ENCODE data around the gene SCAI.

DNA sequence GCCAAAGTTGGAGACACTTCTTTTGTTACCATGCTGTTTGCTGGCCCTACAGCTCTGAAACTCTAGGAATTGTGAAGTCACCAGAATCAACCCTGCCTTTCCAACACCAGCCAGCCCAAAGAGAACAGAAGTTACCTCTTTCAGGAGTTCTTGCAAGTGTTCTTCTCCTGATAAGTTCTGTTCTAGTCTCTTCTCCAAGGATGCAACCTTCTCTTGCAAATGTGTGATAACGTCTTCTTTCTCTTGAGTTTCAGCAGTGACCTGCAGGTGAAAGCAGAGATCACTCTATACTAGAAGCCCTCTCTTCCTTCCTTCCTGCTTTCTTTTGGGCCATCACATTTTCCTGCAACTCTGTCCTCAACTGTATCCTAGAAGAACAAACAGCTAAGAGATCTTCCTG lies 231.6 kb downstream of the SCAI start:
- TF ChIP-seq RARB (CRISPR knock-in tag; IDR thresholded peaks at IDR 0.05), result no peak
- no peak for TF ChIP-seq ZNF8 (CRISPR knock-in tag; IDR thresholded peaks at IDR 0.05)
- TF ChIP-seq CSDC2 (CRISPR knock-in tag; IDR thresholded peaks at IDR 0.05), result no peak
- TF ChIP-seq, protein P1, sequence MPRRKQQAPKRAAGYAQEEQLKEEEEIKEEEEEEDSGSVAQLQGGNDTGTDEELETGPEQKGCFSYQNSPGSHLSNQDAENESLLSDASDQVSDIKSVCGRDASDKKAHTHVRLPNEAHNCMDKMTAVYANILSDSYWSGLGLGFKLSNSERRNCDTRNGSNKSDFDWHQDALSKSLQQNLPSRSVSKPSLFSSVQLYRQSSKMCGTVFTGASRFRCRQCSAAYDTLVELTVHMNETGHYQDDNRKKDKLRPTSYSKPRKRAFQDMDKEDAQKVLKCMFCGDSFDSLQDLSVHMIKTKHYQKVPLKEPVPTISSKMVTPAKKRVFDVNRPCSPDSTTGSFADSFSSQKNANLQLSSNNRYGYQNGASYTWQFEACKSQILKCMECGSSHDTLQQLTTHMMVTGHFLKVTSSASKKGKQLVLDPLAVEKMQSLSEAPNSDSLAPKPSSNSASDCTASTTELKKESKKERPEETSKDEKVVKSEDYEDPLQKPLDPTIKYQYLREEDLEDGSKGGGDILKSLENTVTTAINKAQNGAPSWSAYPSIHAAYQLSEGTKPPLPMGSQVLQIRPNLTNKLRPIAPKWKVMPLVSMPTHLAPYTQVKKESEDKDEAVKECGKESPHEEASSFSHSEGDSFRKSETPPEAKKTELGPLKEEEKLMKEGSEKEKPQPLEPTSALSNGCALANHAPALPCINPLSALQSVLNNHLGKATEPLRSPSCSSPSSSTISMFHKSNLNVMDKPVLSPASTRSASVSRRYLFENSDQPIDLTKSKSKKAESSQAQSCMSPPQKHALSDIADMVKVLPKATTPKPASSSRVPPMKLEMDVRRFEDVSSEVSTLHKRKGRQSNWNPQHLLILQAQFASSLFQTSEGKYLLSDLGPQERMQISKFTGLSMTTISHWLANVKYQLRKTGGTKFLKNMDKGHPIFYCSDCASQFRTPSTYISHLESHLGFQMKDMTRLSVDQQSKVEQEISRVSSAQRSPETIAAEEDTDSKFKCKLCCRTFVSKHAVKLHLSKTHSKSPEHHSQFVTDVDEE (CRISPR knock-in tag; IDR thresholded peaks at IDR 0.05), result no peak
- TF ChIP-seq, protein P2, sequence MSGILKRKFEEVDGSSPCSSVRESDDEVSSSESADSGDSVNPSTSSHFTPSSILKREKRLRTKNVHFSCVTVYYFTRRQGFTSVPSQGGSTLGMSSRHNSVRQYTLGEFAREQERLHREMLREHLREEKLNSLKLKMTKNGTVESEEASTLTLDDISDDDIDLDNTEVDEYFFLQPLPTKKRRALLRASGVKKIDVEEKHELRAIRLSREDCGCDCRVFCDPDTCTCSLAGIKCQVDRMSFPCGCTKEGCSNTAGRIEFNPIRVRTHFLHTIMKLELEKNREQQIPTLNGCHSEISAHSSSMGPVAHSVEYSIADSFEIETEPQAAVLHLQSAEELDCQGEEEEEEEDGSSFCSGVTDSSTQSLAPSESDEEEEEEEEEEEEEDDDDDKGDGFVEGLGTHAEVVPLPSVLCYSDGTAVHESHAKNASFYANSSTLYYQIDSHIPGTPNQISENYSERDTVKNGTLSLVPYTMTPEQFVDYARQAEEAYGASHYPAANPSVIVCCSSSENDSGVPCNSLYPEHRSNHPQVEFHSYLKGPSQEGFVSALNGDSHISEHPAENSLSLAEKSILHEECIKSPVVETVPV (CRISPR knock-in tag; IDR thresholded peaks at IDR 0.05), result no peak
- no peak for TF ChIP-seq BACH2 (CRISPR knock-in tag; IDR thresholded peaks at IDR 0.05; ENCODE audit: borderline replicate concordance)
- TF ChIP-seq, protein P3, sequence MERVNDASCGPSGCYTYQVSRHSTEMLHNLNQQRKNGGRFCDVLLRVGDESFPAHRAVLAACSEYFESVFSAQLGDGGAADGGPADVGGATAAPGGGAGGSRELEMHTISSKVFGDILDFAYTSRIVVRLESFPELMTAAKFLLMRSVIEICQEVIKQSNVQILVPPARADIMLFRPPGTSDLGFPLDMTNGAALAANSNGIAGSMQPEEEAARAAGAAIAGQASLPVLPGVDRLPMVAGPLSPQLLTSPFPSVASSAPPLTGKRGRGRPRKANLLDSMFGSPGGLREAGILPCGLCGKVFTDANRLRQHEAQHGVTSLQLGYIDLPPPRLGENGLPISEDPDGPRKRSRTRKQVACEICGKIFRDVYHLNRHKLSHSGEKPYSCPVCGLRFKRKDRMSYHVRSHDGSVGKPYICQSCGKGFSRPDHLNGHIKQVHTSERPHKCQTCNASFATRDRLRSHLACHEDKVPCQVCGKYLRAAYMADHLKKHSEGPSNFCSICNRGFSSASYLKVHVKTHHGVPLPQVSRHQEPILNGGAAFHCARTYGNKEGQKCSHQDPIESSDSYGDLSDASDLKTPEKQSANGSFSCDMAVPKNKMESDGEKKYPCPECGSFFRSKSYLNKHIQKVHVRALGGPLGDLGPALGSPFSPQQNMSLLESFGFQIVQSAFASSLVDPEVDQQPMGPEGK (CRISPR knock-in tag; IDR thresholded peaks at IDR 0.05; ENCODE audit: borderline replicate concordance), result no peak
- TF ChIP-seq TOX (CRISPR knock-in tag; IDR thresholded peaks at IDR 0.05; ENCODE audit: borderline replicate concordance), result no peak
- TF ChIP-seq ARNTL (CRISPR knock-in tag; IDR thresholded peaks at IDR 0.05; ENCODE audit: borderline replicate concordance, low read depth), result no peak
- TF ChIP-seq ISL1 (CRISPR knock-in tag; IDR thresholded peaks at IDR 0.05), result no peak
- TF ChIP-seq TCF4 (CRISPR knock-in tag; IDR thresholded peaks at IDR 0.05; ENCODE audit: borderline replicate concordance), result no peak

Measured in SK-N-SH treated with all-trans-retinoic acid at 6 μM for 48 hours (cell line).